ENCODE measurements around the gene NR1H4. TPM values are rescaled to one million over a fixed set of nuclear protein-coding genes. Genes with fewer than 3 reads are reported as not detected.

Gene NR1H4
- total RNA-seq, 1 donor from 2014 or later, result 7.0 TPM

Other genes starting within 250 kb of the NR1H4 start
- gene DEPDC4, start 206.8 kb upstream of the NR1H4 start, total RNA-seq, result 1.4 TPM
- 48.2 TPM for gene SCYL2, start 206.7 kb upstream of the NR1H4 start, total RNA-seq
- gene SLC17A8, start 116.8 kb upstream of the NR1H4 start, total RNA-seq, result 0.34 TPM
- gene GAS2L3, start 99.8 kb downstream of the NR1H4 start, total RNA-seq, result 6.0 TPM